ENCODE measurements around the gene CD177.
"Not testable (repeated sequence)": the region's sequence is repeated elsewhere in the genome, so short reads cannot be mapped to it uniquely, and the experiment has no call there.

The CD177 gene

DNA sequence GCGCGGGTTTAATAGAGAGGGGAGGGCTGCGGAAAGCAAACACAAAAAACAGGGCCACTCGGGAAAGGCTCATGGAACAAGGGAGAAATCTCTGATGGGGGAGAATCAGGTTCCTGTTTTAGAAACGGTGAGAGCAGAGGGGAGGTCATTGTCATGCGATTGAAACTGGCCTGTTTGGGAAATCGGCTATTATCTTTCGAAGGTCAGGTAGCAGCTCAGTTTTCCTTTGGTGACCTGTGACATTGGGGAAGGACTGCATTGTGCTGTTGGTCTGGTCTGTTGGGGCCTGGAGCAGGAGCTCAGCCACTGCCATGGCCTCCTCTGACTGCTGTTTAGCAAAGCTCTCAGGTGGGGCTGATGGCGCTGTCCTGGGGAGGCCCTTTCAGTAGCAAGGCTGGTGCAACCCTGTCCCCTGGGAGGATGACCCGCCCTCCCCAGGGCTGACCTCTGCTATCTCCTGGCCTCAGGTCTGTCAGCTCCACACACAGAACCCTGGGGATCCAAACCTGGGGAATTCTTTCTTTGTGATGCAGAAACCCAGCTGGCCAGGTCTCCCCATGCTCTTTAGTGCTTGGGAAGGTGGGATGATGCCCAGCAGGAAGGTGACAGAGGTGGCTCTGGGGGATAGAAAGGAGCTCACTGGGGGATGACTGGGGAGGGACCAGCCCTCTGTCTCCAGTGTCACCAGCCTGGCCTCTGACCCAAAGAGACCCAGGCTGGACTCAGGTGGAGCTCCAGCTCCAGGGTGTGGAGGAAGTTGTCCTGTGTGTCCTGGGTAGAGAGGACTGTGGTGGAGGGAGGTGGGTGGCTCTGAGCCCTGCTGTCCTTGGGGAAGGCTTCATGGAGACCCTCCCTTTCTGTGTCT, 21.2 kb upstream of the CD177 start:
- no peak for DNase-seq (ENCODE audit: low spot score)

DNA sequence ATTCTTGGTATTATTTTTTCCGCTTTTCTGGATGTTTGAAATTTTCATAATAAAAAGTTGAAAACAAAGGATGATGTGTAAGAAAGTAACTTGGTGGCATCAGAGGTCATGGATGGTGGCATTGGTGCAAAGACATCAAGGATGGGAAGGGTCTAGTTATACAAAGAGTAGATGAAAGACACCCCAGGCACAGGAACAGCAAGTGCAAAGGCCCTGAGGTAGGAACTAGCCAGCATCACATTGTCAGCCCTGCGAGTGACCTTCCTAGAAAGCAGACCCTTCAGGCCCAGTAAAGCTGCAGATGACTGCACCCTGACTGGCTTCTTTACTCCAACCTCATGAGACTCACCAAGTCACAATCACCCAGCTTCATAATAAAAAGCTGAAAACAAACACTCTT, 17.0 kb upstream of the CD177 start:
- DNase-seq (ENCODE audit: low spot score), result not testable (repeated sequence)

DNA sequence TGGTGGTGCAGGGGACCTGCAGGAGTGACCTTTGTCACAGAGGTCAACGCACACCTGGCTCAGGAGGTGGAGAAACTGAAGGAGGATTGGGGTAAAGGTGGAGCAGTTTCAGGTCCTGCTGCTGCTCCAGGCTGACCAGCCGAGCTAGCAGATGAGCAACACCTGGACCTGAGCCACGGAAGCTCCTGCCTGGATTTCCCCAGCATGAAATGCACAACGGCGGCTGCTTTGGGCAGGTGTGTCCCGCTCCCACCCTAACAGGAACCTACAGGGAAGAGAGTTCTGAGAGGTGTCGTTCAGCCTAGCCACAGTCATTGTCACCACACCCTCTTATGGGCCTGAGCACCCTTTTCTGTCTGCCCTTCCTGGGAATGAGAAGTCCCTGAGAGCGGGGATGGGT, 15.7 kb upstream of the CD177 start:
- DNase-seq (ENCODE audit: low spot score), result no peak

DNA sequence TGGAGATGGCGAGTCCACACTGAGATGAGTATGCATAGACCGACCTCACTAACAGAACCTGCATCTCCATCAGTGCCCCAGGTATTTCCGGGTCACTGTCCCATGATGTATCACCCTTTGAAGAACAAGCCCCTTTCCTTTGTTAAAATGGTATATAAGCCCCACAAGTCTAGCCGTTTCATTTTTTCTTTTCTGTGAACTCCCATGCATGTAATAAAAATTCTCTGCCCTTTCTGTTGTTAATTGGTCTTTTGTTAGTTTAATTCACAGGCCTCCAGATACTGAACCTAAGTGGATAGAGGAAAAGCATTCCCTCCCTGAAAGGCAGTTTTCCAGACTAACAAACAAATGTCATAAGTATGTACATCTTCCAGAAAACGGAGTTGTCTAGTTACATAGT, 15.0 kb upstream of the CD177 start:
- DNase-seq (ENCODE audit: low spot score), result no peak

DNA sequence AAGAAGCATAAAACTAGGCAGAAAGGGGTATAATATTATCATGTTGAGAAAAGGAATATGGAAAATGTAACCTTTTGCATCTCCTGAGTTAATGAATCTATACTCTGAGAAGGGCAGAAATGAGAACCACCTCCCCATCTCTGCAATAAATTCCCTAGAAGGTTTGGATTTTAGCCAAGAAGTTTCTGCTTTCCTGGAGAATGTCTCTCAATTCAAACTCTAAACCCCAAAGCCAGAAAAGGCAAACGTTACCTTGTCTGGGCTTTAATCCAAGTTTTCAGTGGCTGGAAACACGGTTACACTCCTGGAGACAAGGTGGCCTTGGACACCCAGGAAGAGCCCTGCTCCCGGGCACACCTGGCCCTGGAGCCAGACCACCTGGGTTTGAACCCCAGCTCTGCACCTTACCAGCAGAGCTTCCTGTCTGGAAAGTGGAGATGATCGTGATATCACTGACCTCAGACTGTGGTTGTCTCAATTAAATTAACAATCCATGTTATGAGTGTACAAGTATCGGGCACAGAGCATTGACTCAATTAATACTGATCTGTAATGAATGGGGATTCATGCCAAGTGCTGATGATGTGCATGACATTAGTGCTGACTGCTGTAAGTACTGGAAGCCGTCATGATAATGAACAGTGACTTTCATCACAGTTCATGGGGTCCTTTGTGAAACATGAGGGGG, 14.1 kb upstream of the CD177 start:
- DNase-seq (ENCODE audit: low spot score), result not testable (repeated sequence)

DNA sequence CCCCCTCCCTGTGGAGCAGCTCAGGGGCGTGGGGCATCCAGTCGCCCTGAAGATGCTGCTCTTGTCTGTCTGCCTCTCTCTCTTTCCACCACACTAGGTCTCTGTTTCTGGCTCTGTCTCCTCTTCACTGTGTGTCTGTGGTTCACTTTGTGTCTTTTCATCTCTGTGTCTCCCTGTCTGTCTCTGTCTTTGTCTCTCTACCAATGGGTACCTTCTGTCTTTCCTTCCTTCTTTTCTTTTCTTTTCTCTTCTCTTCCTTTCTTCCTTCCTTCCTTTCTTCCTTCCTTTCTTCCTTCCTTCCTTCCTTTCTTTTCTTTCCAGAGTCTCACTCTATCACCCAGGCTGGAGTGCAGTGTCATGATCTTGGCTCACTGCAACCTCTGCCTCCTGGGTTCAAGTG, 13.4 kb upstream of the CD177 start:
- not testable (repeated sequence) for DNase-seq (ENCODE audit: low spot score)

DNA sequence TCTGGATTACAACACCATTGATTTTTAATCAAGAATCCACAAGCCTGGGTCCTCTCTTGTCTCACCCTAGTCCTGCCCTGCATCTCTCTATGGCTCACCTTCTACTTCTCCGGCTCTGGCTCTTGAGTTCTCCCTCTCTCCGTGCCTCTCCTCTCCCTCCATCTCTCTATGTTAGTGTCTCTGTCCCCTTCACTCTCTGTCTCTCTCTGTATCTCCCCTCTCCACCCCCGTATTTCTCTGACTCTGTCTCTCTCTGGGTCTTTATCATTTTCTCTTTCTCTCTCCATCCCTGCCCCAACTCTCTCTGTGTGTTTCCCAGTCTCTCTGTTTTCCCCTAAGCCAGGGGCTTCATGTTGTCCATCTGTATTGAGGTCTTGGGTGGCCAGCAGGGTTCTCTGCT, 12.4 kb upstream of the CD177 start:
- DNase-seq (ENCODE audit: low spot score), result not testable (repeated sequence)

DNA sequence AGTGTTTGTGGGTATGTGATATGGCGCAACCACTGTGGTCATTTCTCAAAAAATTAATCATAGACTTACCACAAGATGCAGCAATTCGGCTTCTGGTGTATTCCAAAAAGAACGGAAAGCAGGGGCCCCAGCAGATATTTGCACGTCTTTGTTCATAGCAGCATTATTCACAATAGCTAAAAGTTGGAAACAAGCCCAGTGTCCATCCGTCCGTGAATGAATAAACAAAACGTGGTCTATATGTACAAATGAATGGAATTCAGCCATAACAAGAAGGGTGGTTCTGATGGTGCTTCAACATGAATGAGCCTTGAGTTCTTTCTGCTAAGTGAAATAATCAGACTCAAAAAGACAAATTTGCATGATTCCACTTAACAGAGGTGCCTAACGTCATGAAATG, 11.4 kb upstream of the CD177 start:
- peak; percentile 21 for DNase-seq (ENCODE audit: low spot score)

DNA sequence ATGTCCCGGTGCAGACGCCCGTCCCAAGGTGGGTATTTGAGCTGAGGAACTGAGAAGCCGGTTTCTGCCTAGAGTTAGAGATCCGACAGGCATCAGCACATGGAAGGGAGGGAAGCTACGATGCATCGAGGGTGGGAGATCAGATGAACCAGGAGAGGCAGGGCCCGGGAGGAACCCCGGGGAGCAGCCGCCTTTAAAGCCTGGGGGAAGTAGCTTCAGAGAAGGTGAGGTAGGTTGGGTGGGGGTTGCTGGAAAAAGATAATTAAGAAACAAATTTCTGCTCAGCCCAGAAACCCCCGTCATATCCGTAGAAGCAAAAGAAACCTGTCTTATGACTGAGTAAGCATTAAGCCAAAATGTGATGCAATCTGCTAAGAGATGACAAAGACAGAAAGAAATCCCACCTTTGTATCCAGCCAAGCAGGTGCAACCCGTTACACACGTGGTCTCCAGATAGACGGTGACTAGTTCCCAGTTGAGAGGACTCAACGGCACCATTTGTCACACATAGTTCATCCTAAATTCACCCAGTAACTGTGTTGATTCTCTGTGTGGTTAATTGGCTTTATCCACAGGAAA, 9.1 kb upstream of the CD177 start:
- not testable (repeated sequence) for DNase-seq (ENCODE audit: low spot score)

DNA sequence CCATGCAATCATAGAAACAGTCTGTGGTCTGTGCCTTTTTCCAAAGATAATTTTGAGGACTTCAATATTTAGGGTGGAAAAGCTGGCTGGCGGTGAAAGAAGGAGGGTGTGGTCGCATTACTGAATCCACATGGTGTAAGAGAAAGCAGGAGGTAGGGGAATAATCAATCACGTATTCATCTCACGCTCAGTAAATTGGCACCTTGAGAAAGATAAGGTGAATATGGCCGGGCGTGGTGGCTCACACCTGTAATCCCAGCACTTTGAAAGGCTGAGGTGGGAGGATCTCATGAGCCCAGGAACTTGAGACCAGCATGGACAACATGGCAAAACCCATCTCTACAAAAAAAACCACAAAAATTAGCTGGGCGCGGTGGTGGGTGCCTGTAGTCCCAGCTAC, 3.7 kb upstream of the CD177 start:
- DNase-seq (ENCODE audit: low spot score), result not testable (repeated sequence)

DNA sequence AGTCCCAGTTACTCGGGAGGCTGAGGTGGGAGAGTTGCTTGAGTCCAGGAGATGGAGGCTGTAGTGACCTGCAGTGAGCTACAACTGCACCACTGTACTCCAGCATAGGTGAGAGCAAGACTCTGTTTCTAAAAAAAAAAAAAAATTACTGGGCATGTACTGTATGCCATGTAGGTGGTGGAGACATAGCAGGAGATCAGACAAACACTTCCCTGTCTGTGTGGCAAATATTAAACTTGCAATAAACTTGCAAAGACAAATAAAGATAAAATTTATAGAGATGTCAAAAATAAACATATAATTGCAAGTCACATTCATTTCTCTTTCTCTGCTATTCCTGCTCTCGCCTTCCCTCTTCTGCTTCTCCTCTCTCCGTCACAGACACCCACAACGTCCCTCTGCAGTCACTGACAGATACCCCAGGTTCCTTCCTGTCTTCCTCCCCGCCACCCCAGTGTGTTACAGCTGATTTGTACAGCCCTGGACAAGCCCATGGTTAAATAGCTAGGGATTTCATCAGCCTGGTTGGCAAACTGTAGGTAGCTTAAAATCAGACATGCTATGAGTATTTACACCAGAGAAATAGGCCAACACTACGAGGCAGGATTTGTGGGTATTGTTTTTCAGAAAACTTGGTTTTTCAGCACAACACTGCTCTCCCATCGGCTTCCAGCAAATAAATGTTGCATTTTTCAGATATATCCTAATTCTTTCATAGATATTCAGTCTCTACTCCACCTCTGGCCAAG, 1.3 kb upstream of the CD177 start:
- no peak for DNase-seq (ENCODE audit: low spot score)

DNA sequence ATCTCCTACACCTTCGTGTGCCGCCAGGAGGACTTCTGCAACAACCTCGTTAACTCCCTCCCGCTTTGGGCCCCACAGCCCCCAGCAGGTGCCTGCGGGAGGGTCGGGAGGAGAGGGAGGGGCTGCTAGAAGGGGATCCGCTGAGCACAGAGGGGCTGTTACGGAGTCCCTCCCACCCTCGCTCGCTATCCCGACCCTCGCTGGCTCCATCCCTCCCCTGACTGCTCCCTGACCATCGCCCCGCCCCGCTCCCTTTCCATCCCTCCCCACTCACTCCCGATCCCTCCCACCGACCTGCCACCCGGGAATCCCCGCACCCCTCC, 780 bp downstream of the CD177 start:
- DNase-seq (ENCODE audit: low spot score), result no peak

DNA sequence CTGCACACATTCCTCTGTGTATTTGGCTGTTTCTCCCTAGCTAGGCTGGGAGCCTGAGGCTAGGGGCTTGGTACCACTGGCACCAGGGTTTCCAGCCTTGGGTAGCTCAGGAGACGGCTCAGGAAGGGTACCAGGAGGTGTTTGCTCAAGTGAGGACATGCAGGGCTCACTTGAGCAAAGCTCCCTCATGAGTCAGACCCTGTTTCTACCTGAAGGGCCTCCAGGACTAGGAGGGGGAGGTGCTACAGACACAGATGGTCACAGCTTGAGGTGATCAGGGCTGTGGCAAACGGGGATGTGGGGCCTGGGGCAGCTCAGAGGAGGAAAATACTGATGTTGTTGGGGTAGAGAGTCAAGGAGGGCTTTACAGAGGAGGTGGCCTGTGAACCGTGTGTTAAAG, 3.3 kb downstream of the CD177 start:
- not testable (repeated sequence) for DNase-seq (ENCODE audit: low spot score)

DNA sequence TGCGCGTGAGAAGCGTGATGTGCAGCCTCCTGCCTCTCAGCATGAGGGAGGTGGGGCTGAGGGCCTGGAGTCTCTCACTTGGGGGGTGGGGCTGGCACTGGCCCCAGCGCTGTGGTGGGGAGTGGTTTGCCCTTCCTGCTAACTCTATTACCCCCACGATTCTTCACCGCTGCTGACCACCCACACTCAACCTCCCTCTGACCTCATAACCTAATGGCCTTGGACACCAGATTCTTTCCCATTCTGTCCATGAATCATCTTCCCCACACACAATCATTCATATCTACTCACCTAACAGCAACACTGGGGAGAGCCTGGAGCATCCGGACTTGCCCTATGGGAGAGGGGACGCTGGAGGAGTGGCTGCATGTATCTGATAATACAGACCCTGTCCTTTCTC, 8.7 kb downstream of the CD177 start:
- no peak for DNase-seq (ENCODE audit: low spot score)

DNA sequence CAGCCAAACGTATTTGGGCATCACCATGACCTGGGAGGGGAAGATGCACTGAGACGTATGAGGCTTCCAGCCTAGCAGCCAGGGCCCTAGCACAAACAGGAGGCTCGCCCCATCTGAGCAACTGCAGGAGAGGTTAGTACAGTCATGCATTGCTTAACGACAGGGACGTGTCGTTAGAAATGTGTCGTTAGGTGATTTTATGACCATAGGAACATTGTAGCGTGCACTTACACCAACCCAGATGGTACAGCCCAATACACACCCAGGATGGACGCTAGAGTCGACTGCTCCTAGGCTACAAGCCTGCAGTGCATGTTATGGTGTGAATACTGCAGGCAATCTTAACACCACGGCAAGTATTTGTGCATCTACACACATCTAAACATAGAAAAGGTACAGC, 9.3 kb downstream of the CD177 start:
- DNase-seq (ENCODE audit: low spot score), result no peak

DNA sequence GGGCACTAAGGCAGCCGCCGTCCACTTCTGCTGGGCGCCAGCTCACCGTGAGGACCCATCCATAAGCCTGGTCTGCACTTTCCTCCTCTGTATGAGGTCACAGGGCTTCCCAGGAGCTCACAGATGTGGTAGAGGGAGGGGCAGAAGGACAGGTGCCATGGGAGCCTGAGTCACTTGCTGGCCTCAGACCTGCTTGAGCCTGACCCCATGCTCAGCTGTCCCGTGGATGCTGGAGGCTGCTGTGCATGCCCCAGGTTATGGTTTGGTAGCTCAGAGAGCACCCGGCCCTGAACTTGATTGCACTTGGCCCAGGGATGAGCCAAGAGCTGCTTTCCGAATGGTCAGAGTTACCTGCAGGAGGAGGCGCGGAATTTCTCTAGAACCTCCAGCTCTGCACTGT, 12.2 kb downstream of the CD177 start:
- DNase-seq (ENCODE audit: low spot score), result not testable (repeated sequence)

DNA sequence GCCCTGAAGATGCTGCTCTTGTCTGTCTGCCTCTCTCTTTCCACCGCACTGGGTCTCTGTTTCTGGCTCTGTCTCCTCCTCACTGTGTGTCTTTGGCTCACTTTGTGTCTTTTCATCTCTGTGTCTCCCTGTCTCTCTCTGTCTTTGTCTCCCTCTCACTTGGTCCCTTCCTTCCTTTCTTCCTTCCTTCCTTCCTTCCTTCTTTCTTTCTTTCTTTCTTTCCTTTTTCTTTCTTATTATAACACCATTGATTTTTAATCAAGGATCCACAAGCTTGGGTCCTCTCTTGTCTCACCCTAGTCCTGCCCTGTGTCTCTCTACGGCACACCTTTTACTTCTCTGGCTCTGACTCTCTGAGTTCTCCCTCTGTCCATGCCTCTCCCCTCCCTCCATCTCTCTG, 14.3 kb downstream of the CD177 start:
- DNase-seq (ENCODE audit: low spot score), result no peak

DNA sequence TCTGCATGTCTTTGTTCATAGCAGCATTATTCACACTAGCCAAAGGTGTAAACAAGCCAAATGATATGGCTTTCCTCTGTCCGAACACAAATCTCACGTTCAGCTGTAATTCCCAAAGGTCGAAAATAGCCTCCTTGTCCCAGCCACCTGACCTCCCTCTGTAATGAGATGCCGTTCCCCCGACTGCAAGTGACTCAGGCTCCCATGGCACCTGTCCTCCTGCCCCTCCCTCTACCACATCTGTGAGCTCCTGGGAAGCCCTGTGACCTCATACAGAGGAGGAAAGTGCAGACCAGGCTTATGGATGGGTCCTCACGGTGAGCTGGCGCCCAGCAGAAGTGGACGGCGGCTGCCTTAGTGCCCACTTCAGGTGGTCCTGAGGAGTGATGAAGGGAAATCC, 15.4 kb downstream of the CD177 start:
- DNase-seq (ENCODE audit: low spot score), result not testable (repeated sequence)

DNA sequence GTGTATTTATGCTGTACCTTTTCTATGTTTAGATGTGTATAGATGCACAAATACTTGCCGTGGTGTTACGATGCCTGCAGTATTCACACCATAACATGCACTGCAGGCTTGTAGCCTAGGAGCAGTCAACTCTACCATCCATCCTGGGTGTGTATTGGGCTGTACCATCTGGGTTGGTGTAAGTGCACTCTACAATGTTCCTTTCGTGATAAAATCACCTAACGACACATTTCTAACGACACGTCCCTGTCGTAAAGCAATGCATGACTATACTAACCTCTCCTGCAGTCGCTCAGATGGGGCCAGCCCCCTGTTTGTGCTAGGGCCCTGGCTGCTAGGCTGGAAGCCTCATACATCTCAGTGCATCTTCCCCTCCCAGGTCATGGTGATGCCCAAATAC, 18.4 kb downstream of the CD177 start:
- no peak for DNase-seq (ENCODE audit: low spot score)

DNA sequence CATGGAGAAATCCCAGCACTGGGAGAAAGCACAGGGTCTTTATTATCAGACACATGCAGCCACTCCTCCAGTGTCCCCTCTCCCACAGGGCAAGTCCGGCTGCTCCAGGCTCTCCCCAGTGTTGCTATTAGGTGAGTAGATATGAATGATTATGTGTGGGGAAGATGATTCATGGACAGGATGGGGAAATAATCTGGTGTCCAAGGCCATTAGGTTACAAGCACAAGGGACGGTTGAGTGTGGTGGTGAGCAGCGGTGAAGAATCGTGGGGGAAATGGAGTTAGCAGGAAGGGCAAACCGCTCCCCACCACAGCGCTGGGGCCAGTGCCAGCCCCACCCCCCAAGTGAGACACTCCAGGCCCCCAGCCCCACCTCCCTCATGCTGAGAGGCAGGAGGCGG, 19.0 kb downstream of the CD177 start:
- DNase-seq (ENCODE audit: low spot score), result no peak

DNA sequence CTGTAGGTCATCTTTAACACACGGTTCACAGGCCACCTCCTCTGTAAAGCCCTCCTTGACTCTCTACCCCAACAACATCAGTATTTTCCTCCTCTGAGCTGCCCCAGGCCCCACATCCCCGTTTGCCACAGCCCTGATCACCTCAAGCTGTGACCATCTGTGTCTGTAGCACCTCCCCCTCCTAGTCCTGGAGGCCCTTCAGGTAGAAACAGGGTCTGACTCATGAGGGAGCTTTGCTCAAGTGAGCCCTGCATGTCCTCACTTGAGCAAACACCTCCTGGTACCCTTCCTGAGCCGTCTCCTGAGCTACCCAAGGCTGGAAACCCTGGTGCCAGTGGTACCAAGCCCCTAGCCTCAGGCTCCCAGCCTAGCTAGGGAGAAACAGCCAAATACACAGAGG, 24.1 kb downstream of the CD177 start:
- DNase-seq (ENCODE audit: low spot score), result not testable (repeated sequence)

DNA sequence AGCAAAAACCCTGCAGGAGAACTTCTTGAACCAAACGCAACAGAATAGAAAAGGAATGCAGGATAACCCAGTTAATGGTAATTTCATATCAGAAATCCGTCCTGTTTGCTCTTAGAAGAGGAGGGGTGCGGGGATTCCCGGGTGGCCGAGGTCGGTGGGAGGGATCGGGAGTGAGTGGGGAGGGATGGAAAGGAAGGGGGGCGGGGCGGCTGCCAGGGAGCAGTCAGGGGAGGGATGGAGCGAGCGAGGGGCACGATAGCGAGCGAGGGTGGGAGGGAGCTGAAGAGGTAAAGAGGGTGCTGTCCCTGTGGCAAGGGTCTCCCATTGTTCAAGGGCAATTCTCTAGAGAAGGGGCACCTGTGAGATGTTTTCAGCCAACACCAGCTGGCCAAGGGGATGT, 26.5 kb downstream of the CD177 start:
- no peak for DNase-seq (ENCODE audit: low spot score)

Data from globus pallidus (tissue), 1 donor.